DND-41 (cell line): ENCODE results near the gene MNT.

ENCODE experiments used
- ATAC-seq: fragments of 200-7000 bp; cut with Tn5 transposase; 3 replicates; pipeline ENCODE4 v1.9.1; 2021; ENCODE audit warnings: low read depth; ENCODE audit not compliant: insufficient read depth
- DNase-seq: peaks from one replicate; pipeline ENCODE4 v3.0.0-alpha.2; 2020
- H2AFZ ChIP-seq: 2 replicates; pipeline ENCODE4 v1.6.0; 2012; ENCODE audit warnings: low read depth, low read length
- H3K27ac ChIP-seq: 2 replicates; pipeline ENCODE4 v1.5.1; 2012; ENCODE audit warnings: low read length, inconsistent platforms
- H3K27me3 ChIP-seq: fragments of 200-600 bp; sonication (generic); 2 replicates; pipeline ENCODE4 v1.6.0; 2012; ENCODE audit warnings: low read length, mild to moderate bottlenecking, inconsistent platforms; ENCODE audit not compliant: insufficient read depth, poor library complexity
- H3K36me3 ChIP-seq: 2 replicates; pipeline ENCODE4 v1.5.1; 2012; ENCODE audit warnings: low read length, inconsistent platforms; ENCODE audit not compliant: insufficient read depth
- H3K4me1 ChIP-seq: 2 replicates; pipeline ENCODE4 v1.5.1; 2012; ENCODE audit warnings: mild to moderate bottlenecking, low read length; ENCODE audit not compliant: insufficient read depth
- H3K4me2 ChIP-seq: 2 replicates; pipeline ENCODE4 v1.6.0; 2012; ENCODE audit warnings: mild to moderate bottlenecking, moderate library complexity, low read length, inconsistent platforms; ENCODE audit not compliant: insufficient read depth
- H3K4me3 ChIP-seq, 2 experiments: fragments of 200-600 bp in 1 of 2; shearing (Covaris generic) in 1 of 2; 2 replicates each; pipeline ENCODE4 v1.5.1; 2012 to 2016; ENCODE audit warnings: inconsistent platforms in 2 of 2, low read length in 2 of 2, mild to moderate bottlenecking in 2 of 2, low read depth in 1 of 2, moderate library complexity in 1 of 2
- H3K79me2 ChIP-seq: 2 replicates; pipeline ENCODE4 v1.6.0; 2012; ENCODE audit warnings: low read length, inconsistent platforms; ENCODE audit not compliant: insufficient read depth
- H3K9ac ChIP-seq: 2 replicates; pipeline ENCODE4 v1.6.0; 2012; ENCODE audit warnings: low read depth, mild to moderate bottlenecking, inconsistent platforms, low read length, moderate library complexity
- H3K9me3 ChIP-seq: 2 replicates; pipeline ENCODE4 v1.5.1; 2012; ENCODE audit warnings: low read length, moderate library complexity, mild to moderate bottlenecking, inconsistent platforms; ENCODE audit not compliant: insufficient read depth, severe bottlenecking
- H4K20me1 ChIP-seq: 2 replicates; pipeline ENCODE4 v1.6.0; 2012; ENCODE audit warnings: low read length; ENCODE audit not compliant: insufficient read depth
- EZH2 ChIP-seq: IDR thresholded peaks from 3 replicates; pipeline ENCODE4 v1.6.1; 2012; ENCODE audit warnings: borderline replicate concordance, low read depth, mild to moderate bottlenecking, moderate library complexity, low read length, inconsistent platforms; ENCODE audit not compliant: severe bottlenecking
- TF ChIP-seq, protein P1 (sequence below): IDR thresholded peaks from 2 replicates; pipeline ENCODE4 v1.5.1; 2012; ENCODE audit warnings: borderline replicate concordance, low read length, moderate library complexity, mild to moderate bottlenecking; ENCODE audit not compliant: poor library complexity, severe bottlenecking; ENCODE audit errors: extremely low read depth

MNT gene

DNA sequence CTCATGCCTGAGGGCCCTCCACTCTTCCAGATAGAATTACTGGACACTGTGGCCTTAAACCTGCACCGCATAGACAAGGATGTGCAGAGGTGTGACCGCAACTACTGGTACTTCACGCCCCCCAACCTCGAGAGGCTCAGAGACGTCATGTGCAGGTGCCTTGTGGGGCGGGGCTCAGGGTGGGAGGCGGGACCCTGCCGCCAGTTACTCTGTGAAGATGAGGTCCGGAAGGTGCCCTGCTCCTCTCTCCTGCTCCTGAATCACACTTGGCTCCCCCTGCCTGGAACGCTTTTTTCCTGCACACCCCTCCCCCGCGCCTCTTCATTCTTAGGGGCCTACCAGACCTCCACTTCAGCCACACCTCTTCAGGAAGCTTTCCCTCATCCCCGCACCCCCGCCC is 24.8 kb downstream of the MNT start:
- Histone ChIP-seq H3K4me2 (no peak overlapping the region), H3K79me2 (no peaks in the 10 kb centered on the region), H3K9me3 (no peaks in the 10 kb centered on the region), H3K27ac (no peak overlapping the region), H4K20me1 (0 out of 2 replicates have a peak, but pooled peaks cover 3% of the 10 kb centered on the region), H2AFZ (no peak overlapping the region), H3K9ac (no peak overlapping the region), H3K4me3 (no peak overlapping the region), H3K27me3 (no peaks in the 10 kb centered on the region), H3K36me3 (peaks cover 76% of the 10 kb centered on the region), H3K4me1 (no peaks in the 10 kb centered on the region)
- ATAC-seq: no peak
- DNase-seq: no peak
- TF ChIP-seq EZH2: no peak
- TF ChIP-seq, protein P1, sequence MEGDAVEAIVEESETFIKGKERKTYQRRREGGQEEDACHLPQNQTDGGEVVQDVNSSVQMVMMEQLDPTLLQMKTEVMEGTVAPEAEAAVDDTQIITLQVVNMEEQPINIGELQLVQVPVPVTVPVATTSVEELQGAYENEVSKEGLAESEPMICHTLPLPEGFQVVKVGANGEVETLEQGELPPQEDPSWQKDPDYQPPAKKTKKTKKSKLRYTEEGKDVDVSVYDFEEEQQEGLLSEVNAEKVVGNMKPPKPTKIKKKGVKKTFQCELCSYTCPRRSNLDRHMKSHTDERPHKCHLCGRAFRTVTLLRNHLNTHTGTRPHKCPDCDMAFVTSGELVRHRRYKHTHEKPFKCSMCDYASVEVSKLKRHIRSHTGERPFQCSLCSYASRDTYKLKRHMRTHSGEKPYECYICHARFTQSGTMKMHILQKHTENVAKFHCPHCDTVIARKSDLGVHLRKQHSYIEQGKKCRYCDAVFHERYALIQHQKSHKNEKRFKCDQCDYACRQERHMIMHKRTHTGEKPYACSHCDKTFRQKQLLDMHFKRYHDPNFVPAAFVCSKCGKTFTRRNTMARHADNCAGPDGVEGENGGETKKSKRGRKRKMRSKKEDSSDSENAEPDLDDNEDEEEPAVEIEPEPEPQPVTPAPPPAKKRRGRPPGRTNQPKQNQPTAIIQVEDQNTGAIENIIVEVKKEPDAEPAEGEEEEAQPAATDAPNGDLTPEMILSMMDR: no peak

- Histone ChIP-seq H2AFZ (no peak overlapping the region), H3K4me2 (no peak overlapping the region), H3K27me3 (no peaks in the 10 kb centered on the region), H4K20me1 (0 out of 2 replicates have a peak, but pooled peaks cover 3% of the 10 kb centered on the region), H3K4me1 (no peaks in the 10 kb centered on the region), H3K36me3 (peaks cover 76% of the 10 kb centered on the region), H3K9ac (no peak overlapping the region), H3K27ac (no peak overlapping the region), H3K79me2 (no peaks in the 10 kb centered on the region), H3K9me3 (no peaks in the 10 kb centered on the region), H3K4me3 (no peak overlapping the region)
- no peak for ATAC-seq
- DNase-seq: no peak
- no peak for TF ChIP-seq EZH2
- TF ChIP-seq, protein P1: no peak
These were observed 25.5 kb downstream of the MNT start for GRCh38 chr17:2375406-2375805.

DNA sequence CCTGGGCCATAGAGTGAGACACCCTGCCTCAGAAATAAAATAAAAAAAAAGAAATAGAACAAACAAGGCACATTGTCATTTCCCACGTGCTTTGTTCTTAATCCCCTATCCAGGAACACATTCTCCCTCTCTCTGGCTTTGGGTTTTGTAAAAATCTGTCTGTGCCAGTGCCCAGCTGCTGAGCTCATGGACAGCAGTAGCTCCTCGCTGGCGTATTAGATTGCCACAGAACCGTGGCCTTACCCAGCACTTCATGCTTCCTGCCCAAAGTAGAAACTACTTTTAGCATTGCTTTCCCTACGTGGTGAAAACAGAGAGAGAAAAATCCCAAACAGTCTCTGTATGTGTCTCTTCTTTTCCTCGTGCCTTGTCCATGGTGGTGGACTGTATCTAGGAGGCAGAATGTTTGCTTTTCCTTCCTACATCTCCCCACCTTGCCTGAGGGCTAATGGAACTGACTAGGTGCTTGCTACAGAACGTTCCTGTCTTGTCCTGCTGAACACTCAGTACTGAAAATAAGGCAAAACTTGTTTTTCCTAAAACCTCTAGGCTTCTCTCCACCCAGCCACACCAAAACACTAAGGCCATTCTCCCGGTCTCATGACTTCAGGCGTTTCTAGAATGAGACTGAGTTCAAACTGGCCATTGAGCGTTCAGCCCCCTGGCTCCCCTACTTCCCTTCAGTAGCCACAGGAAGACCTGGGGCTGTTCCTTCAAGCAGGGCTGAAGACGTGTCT is 26.1 kb downstream of the MNT start:
- ATAC-seq: no peak
- H3K27me3 ChIP-seq: no peaks in the 10 kb centered on the region
- H3K36me3 ChIP-seq: peaks cover 69% of the 10 kb centered on the region
- no peak overlapping the region for H3K4me3 ChIP-seq
- no peak for TF ChIP-seq EZH2
- TF ChIP-seq, protein P1: no peak
- no peak overlapping the region for H3K27ac ChIP-seq
- no peaks in the 10 kb centered on the region for H3K79me2 ChIP-seq
- H3K4me1 ChIP-seq: no peaks in the 10 kb centered on the region
- H3K9ac ChIP-seq: no peak overlapping the region
- no peak for DNase-seq
- H2AFZ ChIP-seq: no peak overlapping the region
- no peaks in the 10 kb centered on the region for H3K9me3 ChIP-seq
- H4K20me1 ChIP-seq: 0 out of 2 replicates have a peak, but pooled peaks cover 3% of the 10 kb centered on the region
- H3K4me2 ChIP-seq: no peak overlapping the region

DNA sequence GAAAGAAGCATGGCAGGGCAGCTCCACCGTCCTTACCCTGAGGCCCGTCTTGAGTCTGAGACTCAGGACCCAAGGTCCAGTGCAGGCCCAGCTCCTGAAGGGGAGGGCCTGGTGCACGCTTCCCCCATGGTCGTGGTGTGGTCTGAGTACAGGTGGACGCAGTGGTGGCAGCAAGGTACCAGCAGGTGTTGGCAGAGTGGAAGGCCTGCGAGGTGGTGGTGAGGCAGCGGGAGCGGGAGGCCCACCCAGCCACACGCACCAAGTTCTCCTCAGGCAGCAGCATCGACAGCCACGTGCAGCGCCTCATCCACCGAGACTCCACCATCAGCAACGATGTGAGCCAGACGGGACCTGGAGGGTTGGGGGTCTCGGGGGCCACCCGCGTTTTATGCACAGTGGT is 27.7 kb downstream of the MNT start:
- Histone ChIP-seq H2AFZ (no peak overlapping the region), H3K36me3 (peaks cover 59% of the 10 kb centered on the region), H3K9me3 (no peaks in the 10 kb centered on the region), H3K9ac (no peak overlapping the region), H3K4me1 (no peaks in the 10 kb centered on the region), H3K27me3 (no peaks in the 10 kb centered on the region), H3K4me3 (no peak overlapping the region), H3K27ac (no peak overlapping the region), H3K79me2 (no peaks in the 10 kb centered on the region), H4K20me1 (0 out of 2 replicates have a peak, but pooled peaks cover 3% of the 10 kb centered on the region), H3K4me2 (no peak overlapping the region)
- DNase-seq (no peak), ATAC-seq (no peak)
- TF ChIP-seq, protein P1: no peak
- TF ChIP-seq EZH2: no peak
